Thyroid gland (tissue), 4 donors: ENCODE results near the gene RHOG. TPM values are rescaled to one million over a fixed set of nuclear protein-coding genes. Genes with fewer than 3 reads are reported as not detected.

ENCODE experiments used
- DNase-seq, 2 donors: peaks; one replicate each; pipeline ENCODE4 v3.0.0-alpha.2; 2019
- H3K27ac ChIP-seq, 3 donors: fragments of 200-600 bp; sonication (generic); 1 replicate in 2 of 3; 2 replicates in 1 of 3; pipeline ENCODE4 v1.5.1; 2016 to 2019; ENCODE audit warnings: mild to moderate bottlenecking in 1 of 3, moderate library complexity in 1 of 3
- H3K27me3 ChIP-seq: fragments of 200-600 bp; sonication (generic); one replicate; pipeline ENCODE4 v1.5.1; 2019
- H3K36me3 ChIP-seq, 2 donors: fragments of 200-600 bp; sonication (generic); one replicate each; pipeline ENCODE4 v1.5.1; 2016 to 2019
- H3K4me1 ChIP-seq, 2 donors: fragments of 200-600 bp; sonication (generic); one replicate each; pipeline ENCODE4 v1.5.1; 2017 to 2019
- H3K4me3 ChIP-seq, 3 donors: fragments of 200-600 bp; sonication (generic); replicated peaks in 1 of 3; 1 replicate in 2 of 3; 2 replicates in 1 of 3; pipeline ENCODE4 v1.5.1; 2016; ENCODE audit warnings: mild to moderate bottlenecking in 1 of 3
- H3K9me3 ChIP-seq: fragments of 200-600 bp; sonication (generic); one replicate; pipeline ENCODE4 v1.5.1; 2017
- CTCF ChIP-seq, 6 experiments: fragments of 200-600 bp in 3 of 6; fragments of 450-650 bp in 3 of 6; sonication (generic) in 3 of 6; IDR thresholded peaks; one replicate each; pipeline ENCODE4 v1.5.1; 2016 to 2019; ENCODE audit warnings: antibody characterized with exemption in 6 of 6, mild to moderate bottlenecking in 2 of 6, inconsistent platforms in 1 of 6, moderate library complexity in 1 of 6
- POLR2A ChIP-seq, 2 donors: fragments of 450-650 bp; IDR thresholded peaks; one replicate each; pipeline ENCODE4 v1.6.1; 2017; ENCODE audit warnings: antibody characterized with exemption in 2 of 2, mild to moderate bottlenecking in 2 of 2, moderate library complexity in 1 of 2
- WGBS, 2 donors: methylation state at CpG; one replicate each; pipeline ENCODE4 v1.1.5; 2017; 5-methylcytosine and 5-hydroxymethylcytosine counted together
- intact Hi-C: fragments of 100-400 bp; cut with DNase I; formaldehyde crosslinking; loops from one replicate; pipeline ENCODE4 v1.15.1; 2023
- total RNA-seq, 4 donors: library from RNA; depleted of rRNA; stranded (reverse); fragments of >200 nt; gene quantifications; one replicate each; pipeline ENCODE4 v1.2.3, GENCODE V29; 2016

The RHOG gene
- 10 to 100 TPM; 17.3 to 39.0 (median 27.8) TPM for total RNA-seq

- Histone ChIP-seq H3K4me1 (peaks cover 0 to 16% of the 10 kb centered on the region in 2 donors), H3K27me3 (no peaks in the 10 kb centered on the region), H3K4me3 (peak within 1 kb of the TSS; percentile 69 to 99 (median 74)), H3K27ac (peak within 1 kb of the TSS; percentile 96 to 99 (median 97)), H3K9me3 (no peaks in the 10 kb centered on the region), H3K36me3 (no peaks in the 10 kb centered on the region)
- intact Hi-C loops = no loop called here
- peak; percentile 75 to 79 for DNase-seq
- TF ChIP-seq CTCF (IDR thresholded peaks at IDR 0.05) (no peak), POLR2A (IDR thresholded peaks at IDR 0.05) (no peak)
- WGBS, 2 donors = no CpG with 5 or more reads among the region's 42 CpGs
Observed at GRCh38 chr11:3840870-3841425, at the start of gene RHOG. RHOG (minus strand) TSS chr11:3840959; CDS start chr11:3828138, 12,821 bp downstream.

GRCh38 chr11:3890014-3890413, 49.3 kb upstream of the RHOG start:
- Histone ChIP-seq H3K27ac (no peak overlapping the region), H3K36me3 (no peaks in the 10 kb centered on the region), H3K4me3 (no peak overlapping the region), H3K9me3 (no peaks in the 10 kb centered on the region), H3K27me3 (no peaks in the 10 kb centered on the region), H3K4me1 (peaks cover 19 to 27% of the 10 kb centered on the region in 2 donors)
- whole genome bisulfite sequencing, 2 donors = 97 to 98% methylated on average over 2 of the region's 2 CpGs
- intact Hi-C loops = no loop called here
- TF ChIP-seq POLR2A (IDR thresholded peaks at IDR 0.05) = no peak
- no peak for TF ChIP-seq CTCF (IDR thresholded peaks at IDR 0.05)
- DNase-seq = no peak

- Histone ChIP-seq H3K27ac (no peak overlapping the region), H3K27me3 (no peaks in the 10 kb centered on the region), H3K4me1 (peaks cover 13 to 23% of the 10 kb centered on the region in 2 donors), H3K4me3 (no peak overlapping the region), H3K9me3 (no peaks in the 10 kb centered on the region), H3K36me3 (no peaks in the 10 kb centered on the region)
- no peak for TF ChIP-seq CTCF (IDR thresholded peaks at IDR 0.05)
- no peak for TF ChIP-seq POLR2A (IDR thresholded peaks at IDR 0.05)
- intact Hi-C loops = no loop called here
- no peak for DNase-seq
Observed at GRCh38 chr11:3888876-3889275, 48.1 kb upstream of the RHOG start.

- intact Hi-C loops = no loop called here
- Histone ChIP-seq H3K27ac (no peak overlapping the region), H3K36me3 (no peaks in the 10 kb centered on the region), H3K9me3 (no peaks in the 10 kb centered on the region), H3K4me3 (no peak overlapping the region), H3K4me1 (peaks cover 5 to 20% of the 10 kb centered on the region in 2 donors), H3K27me3 (no peaks in the 10 kb centered on the region)
- 89 to 97% methylated on average over 1 of the region's 1 CpG for WGBS, 2 donors
- no peak for DNase-seq
- TF ChIP-seq POLR2A (IDR thresholded peaks at IDR 0.05) = no peak
- no peak for TF ChIP-seq CTCF (IDR thresholded peaks at IDR 0.05)
Observed at GRCh38 chr11:3886985-3887384, 46.2 kb upstream of the RHOG start.

GRCh38 chr11:3885855-3886254, 45.1 kb upstream of the RHOG start:
- WGBS, 2 donors = 92 to 95% methylated on average over 7 of the region's 7 CpGs
- H3K27me3 ChIP-seq = no peaks in the 10 kb centered on the region
- no peak for DNase-seq
- H3K4me3 ChIP-seq = no peak overlapping the region
- no peak overlapping the region for H3K27ac ChIP-seq
- H3K36me3 ChIP-seq = no peaks in the 10 kb centered on the region
- no peaks in the 10 kb centered on the region for H3K9me3 ChIP-seq
- intact Hi-C loops = no loop called here
- peaks cover 7 to 20% of the 10 kb centered on the region in 2 donors for H3K4me1 ChIP-seq
- TF ChIP-seq CTCF (IDR thresholded peaks at IDR 0.05) = no peak
- no peak for TF ChIP-seq POLR2A (IDR thresholded peaks at IDR 0.05)
